CD14-positive monocyte (primary cell): ENCODE measurements around the gene C9orf57. TPM values are rescaled to one million over a fixed set of nuclear protein-coding genes. Genes with fewer than 3 reads are reported as not detected.

Experiments
- DNase-seq, 3 donors: peaks; one replicate each; pipeline ENCODE4 v3.0.0-alpha.2; 2011 to 2022
- H2AFZ ChIP-seq: 2 replicates; pipeline ENCODE4 v1.6.0; 2012; ENCODE audit warnings: mild to moderate bottlenecking, low read depth, low read length, inconsistent platforms; ENCODE audit not compliant: insufficient read depth, poor library complexity, severe bottlenecking
- H3K27ac ChIP-seq, 2 donors: 1 replicate in 1 of 2; 2 replicates in 1 of 2; pipeline ENCODE4 v1.5.1; 2012 to 2013; ENCODE audit warnings: low read length in 2 of 2, control low read depth in 1 of 2, inconsistent platforms in 1 of 2, low read depth in 1 of 2, mild to moderate bottlenecking in 1 of 2
- H3K27me3 ChIP-seq, 2 donors: one replicate each; pipeline versions ENCODE4 v1.6.0 to v1.6.1; 2011 to 2013; ENCODE audit warnings: low read length in 2 of 2; ENCODE audit not compliant: control insufficient read depth in 2 of 2, insufficient read depth in 2 of 2
- H3K36me3 ChIP-seq, 2 donors: replicated peaks in 1 of 2; 1 replicate in 1 of 2; 2 replicates in 1 of 2; pipeline versions ENCODE4 v1.5.1 to v1.6.1; 2012 to 2013; ENCODE audit warnings: low read length in 2 of 2, control low read depth in 1 of 2, inconsistent platforms in 1 of 2, mild to moderate bottlenecking in 1 of 2; ENCODE audit not compliant: insufficient read depth in 2 of 2, control insufficient read depth in 1 of 2
- H3K4me1 ChIP-seq, 2 donors: 1 replicate in 1 of 2; 2 replicates in 1 of 2; pipeline versions ENCODE4 v1.5.1 to v1.6.1; 2012 to 2013; ENCODE audit warnings: low read length in 2 of 2, control low read depth in 1 of 2, inconsistent platforms in 1 of 2, mild to moderate bottlenecking in 1 of 2, moderate library complexity in 1 of 2; ENCODE audit not compliant: insufficient read depth in 2 of 2, control insufficient read depth in 1 of 2
- H3K4me2 ChIP-seq: replicated peaks from 2 replicates; pipeline ENCODE3; 2012; ENCODE audit warnings: low read length, moderate library complexity, mild to moderate bottlenecking; ENCODE audit not compliant: poor library complexity, severe bottlenecking; ENCODE audit errors: extremely low read depth
- H3K4me3 ChIP-seq, 3 experiments: fragments of 200-600 bp in 1 of 3; sonication (generic) in 1 of 3; replicated peaks in 1 of 3; 1 replicate in 2 of 3; 2 replicates in 1 of 3; pipeline ENCODE4 v1.5.1; 2011 to 2013; ENCODE audit warnings: low read length in 3 of 3, mild to moderate bottlenecking in 3 of 3, control low read depth in 2 of 3, low read depth in 2 of 3, inconsistent platforms in 1 of 3, moderate library complexity in 1 of 3
- H3K79me2 ChIP-seq: 2 replicates; pipeline ENCODE4 v1.6.0; 2012; ENCODE audit warnings: mild to moderate bottlenecking, control low read depth, inconsistent platforms, low read length, moderate library complexity; ENCODE audit not compliant: insufficient read depth
- H3K9ac ChIP-seq: 2 replicates; pipeline ENCODE4 v1.6.0; 2017; ENCODE audit warnings: low read length, mild to moderate bottlenecking; ENCODE audit not compliant: insufficient read depth, poor library complexity, severe bottlenecking
- H3K9me3 ChIP-seq, 2 donors: replicated peaks in 1 of 2; 1 replicate in 1 of 2; 2 replicates in 1 of 2; pipeline versions ENCODE4 v1.5.1 to v1.6.1; 2012 to 2013; ENCODE audit warnings: low read length in 2 of 2, control low read depth in 1 of 2; ENCODE audit not compliant: control insufficient read depth in 1 of 2, insufficient read depth in 1 of 2
- H4K20me1 ChIP-seq: 2 replicates; pipeline ENCODE4 v1.6.0; 2012; ENCODE audit warnings: mild to moderate bottlenecking, low read length, control low read depth, moderate library complexity; ENCODE audit not compliant: insufficient read depth
- H3K27ac Mint-ChIP-seq, 7 donors: one replicate each; pipeline ENCODE4 v1.8.0; 2020; ENCODE audit warnings: mild to moderate bottlenecking in 7 of 7, mixed read lengths in 7 of 7, moderate library complexity in 6 of 7, inconsistent platforms in 2 of 7
- H3K27me3 Mint-ChIP-seq, 3 donors: one replicate each; pipeline ENCODE4 v1.8.0; 2021 to 2022; ENCODE audit warnings: low read depth in 3 of 3, mild to moderate bottlenecking in 3 of 3, mixed read lengths in 3 of 3, moderate library complexity in 3 of 3, inconsistent platforms in 1 of 3
- H3K36me3 Mint-ChIP-seq, 2 donors: one replicate each; pipeline ENCODE4 v1.8.0; 2020; ENCODE audit warnings: mixed read lengths in 2 of 2, inconsistent platforms in 1 of 2, mild to moderate bottlenecking in 1 of 2
- H3K4me1 Mint-ChIP-seq: one replicate; pipeline ENCODE4 v1.8.0; 2020; ENCODE audit warnings: mild to moderate bottlenecking, mixed read lengths
- H3K4me3 Mint-ChIP-seq, 2 donors: one replicate each; pipeline ENCODE4 v1.8.0; 2020; ENCODE audit warnings: mild to moderate bottlenecking in 2 of 2, mixed read lengths in 2 of 2, moderate library complexity in 1 of 2
- H3K9me3 Mint-ChIP-seq, 7 donors: one replicate each; pipeline ENCODE4 v1.8.0; 2020 to 2022; ENCODE audit warnings: mixed read lengths in 7 of 7, mild to moderate bottlenecking in 6 of 7, moderate library complexity in 6 of 7, inconsistent platforms in 2 of 7
- CTCF ChIP-seq: fragments of 200-600 bp; IDR thresholded peaks from one replicate; pipeline ENCODE4 v1.8.0; 2022; ENCODE audit warnings: antibody characterized with exemption, mild to moderate bottlenecking
- WGBS: methylation state at CpG from one replicate; pipeline ENCODE4 v1.1.5; 2013; ENCODE audit warnings: missing lambda C conversion rate; ENCODE audit not compliant: insufficient coverage; 5-methylcytosine and 5-hydroxymethylcytosine counted together
- intact Hi-C, 2 donors: fragments of 100-400 bp; cut with micrococcal nuclease; formaldehyde crosslinking; loops; one replicate each; pipeline versions ENCODE4 v1.15.0 to v1.15.1; 2023
- polyA plus RNA-seq, 3 donors: library from polyadenylated mRNA; depleted of rRNA in 1 of 3; unstranded in 2 of 3; stranded (reverse) in 1 of 3; fragments of 300-500 nt in 2 of 3; fragments of >200 nt in 1 of 3; fragmentation: Illumina TruSeq in 2 of 3; gene quantifications; 1 replicate in 2 of 3; 2 replicates in 1 of 3; pipeline ENCODE4 v1.2.3, GENCODE V29; 2012 to 2021

Gene C9orf57
- polyA plus RNA-seq, 3 donors = not detected

- H3K4me3 Mint-ChIP-seq = no peak overlapping the region
- H2AFZ ChIP-seq = peak overlapping the region; percentile 4
Observed at GRCh38 chr9:72038890-72039410, 21.5 kb downstream of the C9orf57 start.

DNA sequence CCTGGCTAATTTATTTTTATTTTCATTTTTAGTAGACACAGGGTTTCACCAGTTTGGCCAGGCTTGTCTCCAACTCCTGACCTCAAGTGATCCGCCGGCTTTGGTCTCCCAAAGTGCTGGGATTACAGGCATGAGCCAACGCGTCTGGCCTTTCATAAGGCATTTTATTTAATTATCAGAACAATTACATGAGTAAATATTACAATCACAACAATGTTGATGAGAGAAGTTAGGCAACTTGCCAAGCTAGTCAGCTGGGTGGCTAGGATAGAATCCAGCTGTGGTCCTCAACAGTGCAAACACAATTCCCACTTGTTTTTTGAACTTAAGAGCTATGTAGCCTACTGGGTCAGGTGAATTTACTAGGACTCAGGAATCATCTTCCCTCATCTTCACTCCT is 22.0 kb downstream of the C9orf57 start:
- no peak for TF ChIP-seq CTCF
- no peaks in the 10 kb centered on the region for H4K20me1 ChIP-seq

More at GRCh38 chr9:72038890-72039410, 21.5 kb downstream of the C9orf57 start:
- intact Hi-C loops = loop anchor here (2.0 to 10.0 kb wide), 3 partner anchors 232 to 786 kb away; no protein-coding TSS in a partner anchor
- Histone ChIP-seq H3K27me3 (no peaks in the 10 kb centered on the region), H3K9me3 (no peaks in the 10 kb centered on the region), H3K4me3 (no peak overlapping the region), H3K27ac (no peak overlapping the region), H3K4me1 (peaks cover 14 to 21% of the 10 kb centered on the region in 2 donors), H4K20me1 (no peaks in the 10 kb centered on the region), H3K79me2 (no peaks in the 10 kb centered on the region), H3K9ac (no peak overlapping the region), H3K4me2 (no peak overlapping the region), H3K36me3 (no peaks in the 10 kb centered on the region)
- peaks cover 2 to 4% (median 3%) of the 10 kb centered on the region in 3 donors for H3K27me3 Mint-ChIP-seq
- WGBS = 6% methylated on average over 10 of the region's 13 CpGs
- peak; percentile 97 for TF ChIP-seq CTCF
- H3K4me1 Mint-ChIP-seq = peaks cover 26% of the 10 kb centered on the region
- peak; percentile 60 to 71 (median 70) for DNase-seq
- H3K36me3 Mint-ChIP-seq = no peaks in the 10 kb centered on the region
- peak overlapping the region in 2 of 7 donors; percentile 26 to 64 for H3K27ac Mint-ChIP-seq
- no peaks in the 10 kb centered on the region for H3K9me3 Mint-ChIP-seq

More for the DNA sequence above, 22.0 kb downstream of the C9orf57 start:
- H3K4me1 Mint-ChIP-seq = peaks cover 22% of the 10 kb centered on the region
- DNase-seq = no peak
- H2AFZ ChIP-seq = no peak overlapping the region
- H3K27ac Mint-ChIP-seq = no peak overlapping the region
- no peaks in the 10 kb centered on the region for H3K9me3 Mint-ChIP-seq
- no peak overlapping the region for H3K4me2 ChIP-seq
- H3K4me1 ChIP-seq = peaks cover 14 to 17% of the 10 kb centered on the region in 2 donors
- H3K36me3 Mint-ChIP-seq = no peaks in the 10 kb centered on the region
- H3K36me3 ChIP-seq = no peaks in the 10 kb centered on the region
- H3K9me3 ChIP-seq = no peaks in the 10 kb centered on the region
- no peak overlapping the region for H3K4me3 Mint-ChIP-seq
- no peak overlapping the region for H3K4me3 ChIP-seq
- H3K27ac ChIP-seq = no peak overlapping the region
- WGBS = no CpG with 5 or more reads among the region's 4 CpGs
- H3K27me3 ChIP-seq = no peaks in the 10 kb centered on the region
- H3K79me2 ChIP-seq = no peaks in the 10 kb centered on the region
- no peak overlapping the region for H3K9ac ChIP-seq
- peaks cover 2 to 4% (median 3%) of the 10 kb centered on the region in 3 donors for H3K27me3 Mint-ChIP-seq
- intact Hi-C loops = loop anchor here (2.0 to 10.0 kb wide), 3 partner anchors 232 to 786 kb away; no protein-coding TSS in a partner anchor
